Adrenal gland (tissue), 12 donors: ENCODE measurements around the gene TBC1D7. TPM values are rescaled to one million over a fixed set of nuclear protein-coding genes. Genes with fewer than 3 reads are reported as not detected.

ENCODE experiments used
- DNase-seq, 7 donors: peaks; one replicate each; pipeline ENCODE4 v3.0.0-alpha.2; 2019 to 2020
- H3K27ac ChIP-seq, 5 donors: fragments of 200-600 bp; sonication (generic) in 4 of 5; 1 replicate in 3 of 5; 2 replicates in 2 of 5; pipeline versions ENCODE4 v1.5.1 to v1.8.0; 2016 to 2020; ENCODE audit warnings: mild to moderate bottlenecking in 1 of 5
- H3K27me3 ChIP-seq: fragments of 200-600 bp; 2 replicates; pipeline ENCODE4 v1.8.0; 2021
- H3K36me3 ChIP-seq, 2 donors: fragments of 200-600 bp; replicated peaks in 1 of 2; 1 replicate in 1 of 2; 2 replicates in 1 of 2; pipeline versions ENCODE4 v1.5.1 to v1.8.0; 2018 to 2022
- H3K4me1 ChIP-seq, 2 donors: fragments of 200-600 bp; replicated peaks in 1 of 2; 1 replicate in 1 of 2; 2 replicates in 1 of 2; pipeline versions ENCODE4 v1.5.1 to v1.8.0; 2018 to 2021
- H3K4me3 ChIP-seq, 4 donors: fragments of 200-600 bp; sonication (generic) in 3 of 4; one replicate each; pipeline ENCODE4 v1.5.1; 2016 to 2018
- H3K9me3 ChIP-seq, 3 donors: fragments of 200-600 bp; sonication (generic) in 1 of 3; replicated peaks in 1 of 3; 1 replicate in 2 of 3; 2 replicates in 1 of 3; pipeline versions ENCODE4 v1.5.1 to v1.8.0; 2016 to 2021
- POLR2A ChIP-seq, 2 donors: fragments of 450-650 bp; IDR thresholded peaks; one replicate each; pipeline ENCODE4 v1.6.1; 2017; ENCODE audit warnings: antibody characterized with exemption in 2 of 2, mild to moderate bottlenecking in 2 of 2, moderate library complexity in 1 of 2
- WGBS, 4 donors: extraction: QIAGEN DNeasy Blood & Tissue Kit in 2 of 4; methylation state at CpG; one replicate each; pipeline versions ENCODE4 v1.1.5 to v1.1.7; 2013 to 2017; 5-methylcytosine and 5-hydroxymethylcytosine counted together
- intact Hi-C, 2 donors: fragments of 100-400 bp; cut with DNase I; formaldehyde crosslinking; loops; one replicate each; pipeline versions ENCODE4 v1.14.1 to v1.15.0; 2022 to 2023
- polyA plus RNA-seq, 3 donors: library from polyadenylated mRNA; stranded (reverse); fragments of 200-250 nt in 2 of 3; fragments of 350-450 nt in 1 of 3; fragmentation: Illumina TruSeq in 1 of 3; extraction: RNeasy Lipid Tissue Mini Kit (QIAGEN cat#74804) in 1 of 3; gene quantifications; one replicate each; pipeline ENCODE4 v1.2.3, GENCODE V29; 2013 to 2014
- total RNA-seq, 9 donors: library from RNA; depleted of rRNA in 4 of 9; stranded (reverse); fragments of >200 nt in 4 of 9; fragments of 120-200 nt in 1 of 9; fragmentation: NEBNext Ultra II Directional in 1 of 9; extraction: Animal tissue kit (Norgen Biotek cat#: 25700) in 1 of 9; gene quantifications; one replicate each; pipeline versions ENCODE4 v1.1.0 to v1.2.4, GENCODE V29; 2013 to 2023
- TF ChIP-seq, protein P1 (sequence below), 6 experiments: fragments of 450-650 bp in 4 of 6; fragments of 200-600 bp in 2 of 6; sonication (generic) in 1 of 6; IDR thresholded peaks; 1 replicate in 5 of 6; 2 replicates in 1 of 6; pipeline versions ENCODE4 v1.5.1 to v1.8.0; 2016 to 2021; ENCODE audit warnings: antibody characterized with exemption in 6 of 6, mild to moderate bottlenecking in 2 of 6, moderate library complexity in 1 of 6
- donor health status: healthy with polysubstance abuse.
- donor health status: Bipolar disorder and iron deficiency.
- donor health status: DM: yes; HTN: yes; CAD: no.
- donor health status: DM: no; HTN: no; CAD: no.
- donor health status: DM: no; HTN: no; CAD: no.
- donor health status: DM: yes; HTN: yes; CAD: no.

TBC1D7 gene
- total and polyA plus RNA-seq, 12 donors: 8.0 to 23.0 (median 12.4) TPM

DNA sequence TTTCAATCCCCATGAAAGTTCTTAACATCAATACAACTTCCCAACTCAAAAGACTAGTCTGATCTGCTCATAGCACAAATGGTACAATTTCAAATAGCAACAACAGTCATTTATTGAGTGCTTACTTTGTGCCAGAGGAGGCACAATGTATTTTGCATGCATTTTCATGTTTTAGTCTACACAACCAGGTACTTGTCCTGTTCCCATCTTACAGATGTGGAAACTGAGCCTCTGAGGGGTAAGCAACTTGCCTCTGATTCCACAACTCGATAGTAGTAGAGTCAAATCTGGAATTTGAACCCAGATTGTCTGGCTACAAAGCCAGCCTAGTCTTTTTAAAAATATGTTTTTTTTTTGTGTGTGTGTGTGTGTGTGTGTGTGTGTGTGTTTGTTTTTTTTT lies 45.6 kb upstream of the TBC1D7 start:
- no peak overlapping the region for H3K4me3 ChIP-seq
- H3K9me3 ChIP-seq: no peaks in the 10 kb centered on the region
- H3K27ac ChIP-seq: no peak overlapping the region
- H3K36me3 ChIP-seq: no peaks in the 10 kb centered on the region
- intact Hi-C loops: no loop called here
- no peaks in the 10 kb centered on the region for H3K4me1 ChIP-seq
- no peak for DNase-seq
- WGBS, 4 donors: 79 to 94% (median 89%) methylated on average over 1 of the region's 1 CpG
- H3K27me3 ChIP-seq: no peaks in the 10 kb centered on the region
- TF ChIP-seq, protein P1, sequence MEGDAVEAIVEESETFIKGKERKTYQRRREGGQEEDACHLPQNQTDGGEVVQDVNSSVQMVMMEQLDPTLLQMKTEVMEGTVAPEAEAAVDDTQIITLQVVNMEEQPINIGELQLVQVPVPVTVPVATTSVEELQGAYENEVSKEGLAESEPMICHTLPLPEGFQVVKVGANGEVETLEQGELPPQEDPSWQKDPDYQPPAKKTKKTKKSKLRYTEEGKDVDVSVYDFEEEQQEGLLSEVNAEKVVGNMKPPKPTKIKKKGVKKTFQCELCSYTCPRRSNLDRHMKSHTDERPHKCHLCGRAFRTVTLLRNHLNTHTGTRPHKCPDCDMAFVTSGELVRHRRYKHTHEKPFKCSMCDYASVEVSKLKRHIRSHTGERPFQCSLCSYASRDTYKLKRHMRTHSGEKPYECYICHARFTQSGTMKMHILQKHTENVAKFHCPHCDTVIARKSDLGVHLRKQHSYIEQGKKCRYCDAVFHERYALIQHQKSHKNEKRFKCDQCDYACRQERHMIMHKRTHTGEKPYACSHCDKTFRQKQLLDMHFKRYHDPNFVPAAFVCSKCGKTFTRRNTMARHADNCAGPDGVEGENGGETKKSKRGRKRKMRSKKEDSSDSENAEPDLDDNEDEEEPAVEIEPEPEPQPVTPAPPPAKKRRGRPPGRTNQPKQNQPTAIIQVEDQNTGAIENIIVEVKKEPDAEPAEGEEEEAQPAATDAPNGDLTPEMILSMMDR (IDR thresholded peaks at IDR 0.05): no peak
- no peak for TF ChIP-seq POLR2A (IDR thresholded peaks at IDR 0.05)

DNA sequence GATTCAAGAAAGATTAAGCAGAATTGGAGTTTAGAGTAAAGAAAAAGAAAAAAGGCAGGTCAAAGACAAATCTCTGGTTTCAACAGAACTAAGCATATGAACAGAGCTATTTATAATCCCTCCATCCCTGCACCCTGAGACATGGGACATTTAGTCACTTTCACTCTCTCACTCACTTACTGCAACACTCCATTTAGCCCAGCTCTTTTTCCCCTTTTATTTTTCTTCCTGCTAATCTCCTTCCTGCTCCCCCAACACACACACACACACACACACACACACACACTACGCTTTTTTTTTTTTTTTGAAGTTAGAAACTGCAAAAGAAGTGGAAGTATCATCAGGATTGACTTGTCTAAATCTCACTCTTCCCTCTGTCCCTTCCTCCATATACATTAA lies 45.1 kb upstream of the TBC1D7 start:
- TF ChIP-seq POLR2A (IDR thresholded peaks at IDR 0.05): no peak
- TF ChIP-seq, protein P1 (IDR thresholded peaks at IDR 0.05): no peak
- H3K27ac ChIP-seq: no peak overlapping the region
- intact Hi-C loops: no loop called here
- H3K4me1 ChIP-seq: no peaks in the 10 kb centered on the region
- no peak overlapping the region for H3K4me3 ChIP-seq
- 18 to 46% (median 36%) methylated on average over 1 of the region's 1 CpG for WGBS, 4 donors
- H3K9me3 ChIP-seq: no peaks in the 10 kb centered on the region
- no peaks in the 10 kb centered on the region for H3K36me3 ChIP-seq
- no peaks in the 10 kb centered on the region for H3K27me3 ChIP-seq
- DNase-seq: no peak

DNA sequence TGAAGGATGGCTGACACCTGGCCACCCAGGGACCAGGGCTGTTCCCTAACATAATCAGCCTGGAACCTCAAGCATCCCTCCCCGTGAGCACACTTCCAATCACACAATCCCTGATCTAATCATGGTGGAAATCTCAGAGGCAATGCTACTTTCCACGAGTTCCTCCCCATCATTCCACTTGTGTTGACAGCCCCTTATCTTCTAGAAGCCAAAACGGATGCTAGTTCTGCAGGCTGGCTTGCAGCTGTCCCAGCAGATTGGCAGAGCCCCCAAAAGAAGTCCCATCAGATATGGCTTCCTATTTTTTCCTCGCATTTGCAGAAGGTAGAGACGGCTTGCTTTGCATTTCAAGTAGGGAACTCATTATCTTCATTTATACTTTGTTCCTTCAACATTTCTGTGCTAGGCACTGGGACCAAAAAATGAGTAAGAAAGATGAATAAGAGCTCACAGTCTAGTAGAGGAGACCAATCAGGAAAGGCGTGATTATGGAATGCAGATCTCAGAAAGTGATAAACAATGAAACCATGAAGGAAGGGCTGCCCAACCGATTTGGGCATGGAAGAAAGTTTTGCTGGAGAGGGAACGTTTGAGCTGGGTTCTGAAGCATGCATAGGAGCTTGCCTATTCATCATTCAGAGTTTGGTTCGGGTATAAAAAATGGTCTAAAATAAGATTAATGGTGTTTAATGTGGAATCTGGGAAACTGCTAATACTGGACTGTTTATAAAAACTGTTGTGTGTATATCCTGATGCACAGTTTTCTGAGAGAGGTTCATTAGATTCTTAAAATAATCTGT lies 44.6 kb upstream of the TBC1D7 start:
- no peaks in the 10 kb centered on the region for H3K36me3 ChIP-seq
- H3K27ac ChIP-seq: no peak overlapping the region
- intact Hi-C loops: no loop called here
- H3K9me3 ChIP-seq: no peaks in the 10 kb centered on the region
- H3K4me1 ChIP-seq: no peaks in the 10 kb centered on the region
- H3K27me3 ChIP-seq: no peaks in the 10 kb centered on the region
- DNase-seq: peak in 1 of 7 donors; percentile 42
- no peak overlapping the region for H3K4me3 ChIP-seq
- TF ChIP-seq, protein P1 (IDR thresholded peaks at IDR 0.05): no peak
- TF ChIP-seq POLR2A (IDR thresholded peaks at IDR 0.05): no peak
- 55 to 65% (median 58%) methylated on average over 9 of the region's 9 CpGs for WGBS, 4 donors

DNA sequence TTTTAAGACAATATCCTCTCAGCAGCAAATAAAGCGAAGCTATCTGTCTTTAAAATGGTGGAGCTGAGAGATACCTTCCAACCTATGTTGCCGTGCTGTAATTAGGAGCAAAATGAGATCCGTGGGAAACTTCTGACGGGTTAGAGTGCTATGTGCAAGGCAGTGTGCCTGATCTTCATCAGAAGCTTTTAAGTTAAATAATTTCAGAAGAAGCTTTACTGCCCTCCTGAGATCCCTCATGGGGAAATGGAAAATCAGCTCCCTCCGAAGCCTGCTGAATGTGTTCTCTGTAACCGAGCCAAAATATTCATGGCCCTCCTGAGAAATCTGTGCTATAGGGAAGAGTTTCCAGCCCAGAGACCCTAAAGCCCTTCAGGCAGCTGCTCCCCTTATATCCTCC lies 43.7 kb upstream of the TBC1D7 start:
- intact Hi-C loops: no loop called here
- TF ChIP-seq, protein P1 (IDR thresholded peaks at IDR 0.05): no peak
- no peak for TF ChIP-seq POLR2A (IDR thresholded peaks at IDR 0.05)
- Histone ChIP-seq H3K4me3 (no peak overlapping the region), H3K4me1 (no peaks in the 10 kb centered on the region), H3K9me3 (no peaks in the 10 kb centered on the region), H3K27me3 (no peaks in the 10 kb centered on the region), H3K36me3 (no peaks in the 10 kb centered on the region), H3K27ac (no peak overlapping the region)
- 59 to 73% (median 64%) methylated on average over 6 of the region's 6 CpGs for WGBS, 4 donors
- peak in 1 of 7 donors; percentile 13 for DNase-seq
